Sciatic nerve (tissue), 2 donors: ENCODE measurements around the gene COP1. TPM values are rescaled to one million over a fixed set of nuclear protein-coding genes. Genes with fewer than 3 reads are reported as not detected.
"Not testable (repeated sequence)": the region's sequence is repeated elsewhere in the genome, so short reads cannot be mapped to it uniquely, and the experiment has no call there.

Experiments
- ATAC-seq: fragments of 200-7000 bp; cut with Tn5 transposase; one replicate; pipeline ENCODE4 v1.9.1; 2020; ENCODE audit warnings: mild to moderate bottlenecking, moderate library complexity
- DNase-seq: peaks from one replicate; pipeline ENCODE4 v3.0.0-alpha.2; 2020; ENCODE audit warnings: low spot score
- intact Hi-C: fragments of 100-400 bp; cut with DNase I; formaldehyde crosslinking; loops from one replicate; pipeline ENCODE4 v1.14.2; 2022
- total RNA-seq: library from RNA; stranded (reverse); fragmentation: NEBNext Ultra II Directional; extraction: Animal tissue kit (Norgen Biotek cat#: 25700); gene quantifications from one replicate; pipeline ENCODE4 v1.2.1, GENCODE V29; 2021
- donor health status: DM: no; HTN: no; CAD: no.
- donor health status: DM: no; HTN: no; CAD: no.

The COP1 gene
- total RNA-seq, 1 donor from 2014 or later = 43.7 TPM

DNA sequence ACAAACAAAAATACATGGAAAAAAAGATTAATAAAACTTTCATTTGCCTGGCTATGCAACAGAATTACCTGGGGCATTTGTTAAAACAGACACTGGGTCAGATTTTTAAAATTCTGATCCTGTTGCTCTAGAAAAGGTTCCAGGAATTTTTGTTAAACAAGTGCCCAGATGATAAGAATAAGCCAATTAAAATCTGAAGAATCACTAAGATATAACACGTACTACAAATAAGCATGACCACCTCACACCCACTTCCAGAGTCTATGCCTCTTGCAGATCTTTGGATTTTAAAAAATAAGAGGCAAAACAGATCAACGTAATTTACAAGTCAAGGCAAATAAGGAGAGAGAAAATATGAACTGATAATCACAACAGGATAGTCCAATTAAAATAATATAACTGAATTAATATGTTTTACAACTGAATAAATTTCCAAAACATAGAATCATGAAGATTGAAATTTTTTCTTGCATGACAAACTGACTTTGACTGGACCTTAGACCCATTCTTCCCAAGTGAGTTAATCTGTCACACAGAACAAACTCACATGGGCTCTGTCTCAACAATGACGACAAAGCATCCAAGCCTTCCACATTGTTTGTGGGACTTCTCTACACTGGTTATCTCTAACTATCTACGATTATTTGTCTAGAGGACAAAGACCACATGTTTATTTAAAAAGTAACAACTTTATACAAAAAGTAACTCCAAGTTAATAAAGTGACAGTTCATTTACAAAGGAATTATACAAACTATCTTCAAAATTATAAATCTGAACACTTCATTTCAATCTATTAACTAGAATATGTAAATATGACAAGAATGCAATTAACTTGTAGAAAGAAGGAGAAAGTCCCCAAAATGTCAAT, 56.9 kb downstream of the COP1 start:
- ATAC-seq (no peak), DNase-seq (no peak)
- intact Hi-C loops = no loop called here

GRCh38 chr1:176144526-176144925, 62.6 kb downstream of the COP1 start:
- no peak for DNase-seq
- intact Hi-C loops = no loop called here
- no peak for ATAC-seq

DNA sequence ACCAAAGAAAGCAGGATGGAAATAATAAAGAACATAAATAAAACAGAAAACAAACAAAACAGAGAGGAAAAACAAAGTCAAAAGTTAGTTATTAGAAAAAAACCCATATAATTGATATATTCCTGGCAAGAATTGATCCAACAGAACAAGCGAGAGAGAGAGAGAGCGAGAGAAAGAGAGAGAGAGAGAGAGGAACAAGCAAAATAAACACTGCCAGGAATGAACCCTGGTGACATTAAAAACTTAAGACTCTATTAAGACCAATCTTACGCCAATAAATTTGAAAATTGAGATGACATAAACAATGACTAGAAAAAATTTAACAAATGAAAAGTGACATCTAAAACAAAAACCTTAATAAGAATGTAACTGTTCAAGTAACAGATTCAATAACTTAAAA, 64.1 kb downstream of the COP1 start:
- DNase-seq = no peak
- no peak for ATAC-seq
- intact Hi-C loops = no loop called here

DNA sequence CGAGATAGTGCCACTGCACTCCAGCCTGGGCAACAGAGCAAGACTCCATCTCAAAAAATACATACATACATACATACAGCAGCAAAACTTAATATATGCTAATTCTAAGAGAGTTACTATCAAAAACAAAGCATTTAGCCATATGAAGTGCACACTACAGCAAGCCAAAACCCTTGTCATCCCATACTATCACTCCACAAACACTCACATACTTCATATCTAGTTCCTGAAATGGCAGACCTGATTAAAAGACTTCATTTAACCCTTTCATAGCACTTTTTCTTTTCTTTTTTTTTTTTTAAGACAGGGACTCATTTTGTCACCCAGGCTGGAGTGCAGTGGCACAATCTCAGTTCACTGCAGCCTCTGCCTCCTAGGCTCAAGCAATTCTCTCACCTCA, 65.6 kb downstream of the COP1 start:
- intact Hi-C loops = no loop called here
- no peak for ATAC-seq
- DNase-seq = no peak

- DNase-seq (no peak), ATAC-seq (no peak)
- intact Hi-C loops = no loop called here
Observed at GRCh38 chr1:176136891-176137290, 70.2 kb downstream of the COP1 start.

GRCh38 chr1:176134666-176135065, 72.4 kb downstream of the COP1 start:
- intact Hi-C loops = no loop called here
- no peak for DNase-seq
- ATAC-seq = no peak

DNA sequence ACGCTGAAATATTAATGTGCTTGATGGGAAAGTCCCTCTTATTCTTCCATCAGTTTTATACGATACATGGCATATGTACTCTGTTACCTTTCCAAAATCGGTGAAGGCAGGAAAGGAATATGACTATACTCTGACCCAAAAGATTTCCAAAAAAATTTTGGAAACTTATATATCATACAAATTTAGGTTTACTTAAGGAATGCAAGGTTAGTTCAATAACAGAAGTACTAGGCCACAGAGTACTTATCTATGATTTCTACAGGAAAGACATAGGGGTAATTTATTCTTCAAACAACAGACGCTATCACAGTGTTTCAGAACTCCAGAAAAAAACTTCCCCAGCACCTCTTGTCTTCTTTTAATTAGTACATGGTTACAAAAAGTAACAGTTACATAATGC, 84.8 kb downstream of the COP1 start:
- DNase-seq (no peak), ATAC-seq (no peak)
- intact Hi-C loops = no loop called here

DNA sequence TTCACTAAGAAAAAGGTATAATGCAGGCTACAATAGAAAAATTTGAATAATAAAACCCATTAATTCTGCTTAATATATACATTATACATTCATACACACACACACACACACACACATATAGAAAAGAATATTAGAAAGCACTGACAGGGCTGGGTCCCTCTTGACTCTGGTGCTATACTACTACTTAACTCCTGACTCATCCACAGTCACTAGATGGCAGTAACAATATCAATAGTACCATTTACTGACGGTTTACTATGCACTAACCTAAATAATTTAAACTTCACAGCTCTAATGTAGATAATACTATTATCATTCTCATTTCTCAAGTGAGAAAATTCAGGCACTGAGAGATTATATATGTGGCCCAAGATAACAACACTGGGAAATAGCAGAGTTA, 87.5 kb downstream of the COP1 start:
- DNase-seq (no peak), ATAC-seq (no peak)
- intact Hi-C loops = no loop called here

GRCh38 chr1:176118985-176119384, 88.1 kb downstream of the COP1 start:
- ATAC-seq = no peak
- DNase-seq = no peak
- intact Hi-C loops = no loop called here

DNA sequence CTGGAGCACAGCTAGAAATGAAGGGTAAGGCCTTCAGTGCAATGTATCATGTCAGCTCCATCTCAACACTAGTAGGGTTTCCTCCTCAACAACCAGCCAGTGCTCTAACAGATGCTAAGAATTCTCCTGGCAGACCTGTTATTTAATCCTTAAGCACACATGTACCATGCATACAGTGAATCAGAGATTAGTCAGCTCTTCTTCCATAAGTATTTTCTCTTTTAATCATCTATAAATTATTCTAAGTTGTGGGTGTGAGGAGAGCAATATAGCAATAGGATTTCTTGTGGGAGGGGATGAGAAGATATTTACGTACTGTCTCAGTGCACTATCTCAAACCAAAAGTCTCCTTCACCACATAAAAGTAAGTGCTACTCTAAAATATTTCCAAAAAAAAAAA, 95.3 kb downstream of the COP1 start:
- no peak for DNase-seq
- intact Hi-C loops = no loop called here
- ATAC-seq = no peak

GRCh38 chr1:176110203-176110602, 96.9 kb downstream of the COP1 start:
- ATAC-seq = no peak
- no peak for DNase-seq
- intact Hi-C loops = no loop called here

DNA sequence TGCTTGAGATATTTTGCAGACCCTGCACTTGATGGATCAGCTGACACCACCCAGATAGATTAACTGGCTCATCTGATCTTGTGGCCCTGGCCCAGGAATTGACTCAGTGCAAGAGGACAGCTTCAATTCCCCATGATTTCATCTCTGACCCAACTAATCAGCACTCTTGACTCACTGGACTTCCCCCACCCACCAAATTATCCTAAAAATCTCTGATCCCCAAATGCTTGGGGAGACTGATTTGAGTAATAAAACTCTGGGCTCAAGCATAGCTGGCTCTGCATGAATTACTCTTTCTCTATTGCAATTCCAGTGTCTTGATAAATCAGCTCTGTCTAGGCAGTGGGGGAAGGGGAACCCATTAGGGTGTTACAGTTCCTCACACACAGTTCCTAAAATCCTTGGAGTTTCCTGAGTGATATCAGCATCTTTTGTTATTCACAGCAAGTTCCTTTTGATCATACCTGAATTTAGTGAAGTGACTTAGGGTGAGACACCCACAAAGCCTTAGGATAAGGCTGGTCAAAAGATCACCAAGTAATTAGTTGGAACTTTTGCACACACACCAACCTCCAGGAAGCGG, 104.2 kb downstream of the COP1 start:
- ATAC-seq = no peak
- intact Hi-C loops = no loop called here
- no peak for DNase-seq

DNA sequence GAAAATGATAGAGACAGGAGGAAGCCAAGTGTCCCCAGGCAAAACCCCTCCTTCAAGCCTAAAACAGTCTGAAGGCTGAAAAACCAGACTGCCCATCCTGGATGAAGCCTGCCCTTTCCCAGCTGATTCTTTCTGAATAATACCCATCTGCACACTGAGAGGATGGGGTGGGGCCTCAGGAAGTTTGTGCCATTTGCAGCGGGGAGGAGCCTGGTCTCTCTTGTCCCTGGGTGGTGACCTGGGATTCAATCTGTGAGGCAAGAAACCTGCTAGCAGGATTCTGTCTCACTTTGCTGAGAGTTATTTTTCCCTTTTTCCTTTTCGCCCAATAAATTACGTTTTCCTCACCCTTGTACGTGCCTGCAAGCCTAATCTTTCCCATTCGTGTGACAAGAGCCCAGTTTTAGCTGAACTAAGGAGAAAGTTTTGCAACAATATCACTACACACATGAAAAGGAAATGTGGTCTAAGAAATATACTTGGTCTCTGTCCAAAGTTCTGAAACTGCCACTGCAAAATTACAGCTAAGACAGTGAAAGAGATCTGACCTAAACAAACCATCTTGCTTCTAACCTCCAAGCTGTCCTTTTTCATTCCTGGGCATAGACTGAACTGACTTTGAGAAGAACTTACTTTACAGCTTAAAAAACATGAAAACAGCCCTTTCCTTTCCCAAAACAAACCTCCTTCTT, 105.0 kb downstream of the COP1 start:
- ATAC-seq (no peak), DNase-seq (no peak)
- intact Hi-C loops = no loop called here

DNA sequence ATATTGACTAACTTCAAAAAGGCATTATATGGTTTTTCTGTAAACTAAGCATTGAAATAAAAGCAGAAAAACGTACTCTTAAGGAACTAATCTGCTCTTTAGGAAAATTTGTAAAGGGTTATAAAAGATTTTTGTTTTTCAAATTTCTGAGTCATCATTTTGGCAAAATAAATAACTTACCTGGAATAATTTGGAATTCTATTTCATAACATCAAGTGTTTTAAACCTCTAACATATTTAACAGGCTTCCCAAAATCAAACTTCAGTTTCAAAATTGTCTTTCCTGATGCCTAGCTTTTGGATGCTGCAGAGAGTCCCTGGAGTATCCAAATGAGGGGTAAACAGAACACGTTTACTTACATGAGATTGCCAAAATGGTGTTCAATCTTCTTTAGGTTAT, 108.5 kb downstream of the COP1 start:
- no peak for ATAC-seq
- no peak for DNase-seq
- intact Hi-C loops = no loop called here

- ATAC-seq (no peak), DNase-seq (no peak)
- intact Hi-C loops = no loop called here
Observed at GRCh38 chr1:176096015-176096414, 111.1 kb downstream of the COP1 start.

GRCh38 chr1:176090766-176091165, 116.3 kb downstream of the COP1 start:
- ATAC-seq (no peak), DNase-seq (no peak)
- intact Hi-C loops = no loop called here

DNA sequence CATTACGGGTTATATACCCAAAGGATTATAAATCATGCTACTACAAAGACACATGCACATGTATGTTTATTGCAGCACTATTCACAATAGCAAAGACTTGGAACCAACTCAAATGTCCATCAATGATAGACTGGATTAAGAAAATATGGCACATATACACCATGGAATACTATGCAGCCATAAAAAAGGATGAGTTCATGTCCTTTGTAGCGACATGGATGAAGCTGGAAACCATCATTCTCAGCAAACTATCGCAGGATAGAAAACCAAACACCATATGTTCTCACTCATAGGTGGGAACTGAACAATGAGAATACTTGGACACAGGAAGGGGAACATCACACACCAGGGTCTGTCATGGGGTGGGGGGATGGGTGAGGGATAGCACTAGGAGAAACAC, 119.3 kb downstream of the COP1 start:
- DNase-seq, intact Hi-C loops, ATAC-seq: not testable (repeated sequence)

DNA sequence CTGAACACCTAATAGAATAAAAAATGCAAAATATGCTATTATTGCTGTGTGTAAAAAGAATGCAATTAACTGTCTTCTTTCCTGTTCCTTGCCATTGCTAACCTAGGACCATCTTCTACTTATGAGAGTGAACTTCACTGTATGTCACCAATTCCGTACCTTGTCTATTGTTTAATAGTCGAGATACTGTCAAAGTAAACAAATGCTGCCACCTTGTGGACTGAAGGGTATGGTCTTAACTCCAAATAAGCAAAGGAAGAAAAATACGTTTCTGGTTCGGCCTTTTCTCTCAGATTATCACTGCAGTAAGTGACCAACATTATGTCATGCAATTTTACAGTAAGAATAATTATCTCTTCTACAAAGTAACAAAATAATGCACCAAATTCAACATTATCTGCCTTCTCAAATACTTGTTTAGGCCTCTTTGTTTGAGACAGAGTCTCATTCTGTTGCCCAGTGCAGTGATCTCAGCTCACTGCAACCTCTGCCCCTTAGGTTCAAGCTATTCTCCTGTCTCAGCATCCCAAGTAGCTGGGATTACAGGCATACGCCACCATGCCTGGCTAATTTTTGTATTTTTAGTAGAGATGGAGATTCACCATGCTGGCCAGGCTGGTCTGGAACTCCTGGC, 133.4 kb downstream of the COP1 start:
- DNase-seq (no peak), ATAC-seq (peak; percentile 50)
- intact Hi-C loops = no loop called here

DNA sequence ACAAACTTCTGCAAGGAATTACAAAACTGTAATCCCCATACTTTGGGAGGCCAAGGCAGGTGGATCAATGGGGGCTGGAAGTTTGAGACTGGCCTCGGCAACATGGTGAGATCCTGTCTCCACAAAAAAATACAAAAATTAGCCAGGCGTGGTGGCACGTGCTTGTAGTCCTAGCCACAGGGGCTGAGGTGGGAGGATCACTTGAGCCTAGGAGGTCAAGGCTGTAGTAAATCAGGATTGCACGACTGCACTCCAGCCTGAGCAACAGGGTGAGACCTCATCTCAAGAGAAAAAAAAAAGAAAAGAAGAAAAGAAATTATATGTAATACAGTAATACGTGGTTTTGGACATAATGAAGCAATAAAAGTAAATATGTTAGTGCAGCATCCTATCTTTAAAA, 138.2 kb downstream of the COP1 start:
- ATAC-seq (no peak), DNase-seq (no peak)
- intact Hi-C loops = no loop called here

- DNase-seq (no peak), ATAC-seq (no peak)
- intact Hi-C loops = no loop called here
Observed at GRCh38 chr1:176068256-176068655, 138.8 kb downstream of the COP1 start.
